Lower leg skin (tissue), 3 donors: ENCODE results near the gene ZNF503.

Experiments used
- CTCF ChIP-seq, 3 donors: fragments of 450-650 bp; IDR thresholded peaks; one replicate each; pipeline ENCODE4 v1.5.1; 2016; ENCODE audit warnings: antibody characterized with exemption in 3 of 3, mild to moderate bottlenecking in 3 of 3, moderate library complexity in 2 of 3
- POLR2A ChIP-seq, 2 donors: fragments of 450-650 bp; IDR thresholded peaks; one replicate each; pipeline ENCODE4 v1.6.1; 2016 to 2017; ENCODE audit warnings: antibody characterized with exemption in 2 of 2, mild to moderate bottlenecking in 1 of 2, moderate library complexity in 1 of 2

GRCh38 chr10:75441682-75442081 is 40.1 kb upstream of the ZNF503 start:
- TF ChIP-seq POLR2A (IDR thresholded peaks at IDR 0.05) (no peak), CTCF (IDR thresholded peaks at IDR 0.05) (no peak)
